HCT116 (cell line): ENCODE results near the gene SRGN. TPM values are rescaled to one million over a fixed set of nuclear protein-coding genes. Genes with fewer than 3 reads are reported as not detected.

Experiments
- ATAC-seq: fragments of 200-7000 bp; cut with Tn5 transposase; 2 replicates; pipeline ENCODE4 v1.9.1; 2020; ENCODE audit warnings: mild to moderate bottlenecking, moderate library complexity
- BruUV-seq: library from RNA; stranded (reverse); fragments of 400-500 nt; replicated peaks from 2 replicates; lab custom pipeline; 2021; lab: Mats Ljungman, UMichigan
- CTCF ChIA-PET: fragments of 300-600 bp; sonication (Branson Sonifier 250); formaldehyde crosslinking; loops from one replicate; lab custom pipeline; 2021; ENCODE audit warnings: antibody characterized with exemption; lab: Charles Lee
- POLR2A ChIA-PET: fragments of 300-600, 350-600 bp; sonication (Branson Sonifier 250); formaldehyde crosslinking; loops from one replicate; lab custom pipeline; 2021; ENCODE audit warnings: antibody characterized with exemption; lab: Charles Lee
- RAD21 ChIA-PET, 2 experiments: fragments of 300-600 bp; sonication (Branson Sonifier 250); formaldehyde crosslinking; loops; one replicate each; lab custom pipeline; 2023; ENCODE audit warnings: low total read pairs in 2 of 2; ENCODE audit not compliant: uncharacterized antibody in 2 of 2, unreplicated experiment in 2 of 2, low non-redundant PET in 1 of 2; lab: Charles Lee
- DNase-seq: peaks from one replicate; pipeline ENCODE4 v3.0.0-alpha.2; 2010; ENCODE audit warnings: low read depth, low spot score
- H2AFZ ChIP-seq: fragments of 200-600 bp; shearing (Covaris generic), sonication (generic); 2 replicates; pipeline ENCODE4 v1.6.1; 2017; ENCODE audit warnings: low read depth, mixed run types, mixed read lengths, antibody characterized with exemption, low read length; ENCODE audit not compliant: poor library complexity, severe bottlenecking
- H3K27ac ChIP-seq: 2 replicates; pipeline ENCODE4 v1.5.1; 2012; ENCODE audit warnings: low read depth, low read length
- H3K27me3 ChIP-seq: fragments of 200-600 bp; sonication (generic); 2 replicates; pipeline ENCODE4 v1.6.1; 2016; ENCODE audit warnings: mixed run types, low read length, mixed read lengths; ENCODE audit not compliant: insufficient read depth
- H3K36me3 ChIP-seq, 2 experiments: fragments of 200-500 bp in 1 of 2; fragments of 200-600 bp in 1 of 2; sonication (Bioruptor generic) in 1 of 2; sonication (generic) in 1 of 2; 2 replicates each; pipeline versions ENCODE4 v1.5.1 to v1.6.1; 2014 to 2016; ENCODE audit warnings: low read length in 2 of 2, inconsistent platforms in 1 of 2, mixed read lengths in 1 of 2, mixed run types in 1 of 2; ENCODE audit not compliant: insufficient read depth in 2 of 2, control insufficient read depth in 1 of 2
- H3K4me1 ChIP-seq, 2 experiments: fragments of 200-600 bp in 1 of 2; sonication (generic) in 1 of 2; 2 replicates each; pipeline versions ENCODE4 v1.5.1 to v1.6.1; 2012 to 2017; ENCODE audit warnings: low read length in 2 of 2, inconsistent platforms in 1 of 2, mild to moderate bottlenecking in 1 of 2, mixed read lengths in 1 of 2, mixed run types in 1 of 2, moderate library complexity in 1 of 2; ENCODE audit not compliant: insufficient read depth in 2 of 2, control insufficient read depth in 1 of 2
- H3K4me2 ChIP-seq: fragments of 200-600 bp; sonication (generic); 2 replicates; pipeline ENCODE4 v1.6.1; 2017; ENCODE audit warnings: mixed run types, low read length, mixed read lengths
- H3K4me3 ChIP-seq, 2 experiments: fragments of 200-600 bp in 1 of 2; sonication (generic) in 1 of 2; replicated peaks in 1 of 2; 2 replicates each; pipeline ENCODE4 v1.5.1; 2011 to 2016; ENCODE audit warnings: low read length in 2 of 2, control low read depth in 1 of 2, low read depth in 1 of 2, mild to moderate bottlenecking in 1 of 2, mixed read lengths in 1 of 2, mixed run types in 1 of 2
- H3K79me2 ChIP-seq: fragments of 200-600 bp; sonication (generic); 2 replicates; pipeline ENCODE4 v1.6.1; 2017; ENCODE audit warnings: mild to moderate bottlenecking, mixed run types, low read length, moderate library complexity, mixed read lengths; ENCODE audit not compliant: insufficient read depth
- H3K9ac ChIP-seq: fragments of 200-600 bp; sonication (generic); 2 replicates; pipeline ENCODE4 v1.6.1; 2016; ENCODE audit warnings: low read length, mixed read lengths
- H3K9me2 ChIP-seq: fragments of 200-600 bp; sonication (generic), shearing (Covaris generic); 2 replicates; pipeline ENCODE4 v1.6.1; 2017; ENCODE audit warnings: mixed run types, mild to moderate bottlenecking, moderate library complexity; ENCODE audit not compliant: insufficient read depth
- H3K9me3 ChIP-seq, 2 experiments: fragments of 200-500 bp in 1 of 2; fragments of 200-600 bp in 1 of 2; sonication (Bioruptor generic) in 1 of 2; sonication (generic) in 1 of 2; 2 replicates each; pipeline ENCODE4 v1.6.1; 2014 to 2017; ENCODE audit warnings: low read length in 2 of 2, mixed read lengths in 2 of 2, inconsistent platforms in 1 of 2, low read depth in 1 of 2, mild to moderate bottlenecking in 1 of 2, mixed run types in 1 of 2, moderate library complexity in 1 of 2; ENCODE audit not compliant: control insufficient read depth in 1 of 2, insufficient read depth in 1 of 2
- H4K20me1 ChIP-seq: fragments of 200-600 bp; sonication (generic), shearing (Covaris generic); 2 replicates; pipeline ENCODE4 v1.6.1; 2017; ENCODE audit warnings: mixed run types, mild to moderate bottlenecking, moderate library complexity; ENCODE audit not compliant: insufficient read depth
- CBX3 ChIP-seq: IDR thresholded peaks from 2 replicates; pipeline ENCODE4 v1.6.1; 2012; ENCODE audit warnings: low read depth
- CEBPB ChIP-seq: IDR thresholded peaks from 2 replicates; pipeline ENCODE4 v1.6.1; 2012; ENCODE audit warnings: low read depth
- EZH2 ChIP-seq: fragments of 200-600 bp; sonication (generic); IDR thresholded peaks from 2 replicates; pipeline ENCODE4 v1.6.1; 2017; ENCODE audit warnings: antibody characterized with exemption, mixed run types
- FOSL1 ChIP-seq: IDR thresholded peaks from 2 replicates; pipeline ENCODE4 v1.6.1; 2012; ENCODE audit warnings: low read depth
- JUND ChIP-seq: IDR thresholded peaks from 2 replicates; pipeline ENCODE4 v1.6.1; 2012
- POLR2A ChIP-seq: IDR thresholded peaks from 2 replicates; pipeline ENCODE4 v1.7.0; 2011; ENCODE audit warnings: borderline replicate concordance; ENCODE audit not compliant: insufficient read depth, insufficient read length; ENCODE audit errors: extremely low read depth
- POLR2AphosphoS5 ChIP-seq: IDR thresholded peaks from 2 replicates; pipeline ENCODE4 v1.6.1; 2011; ENCODE audit warnings: mild to moderate bottlenecking, low read depth, low read length, moderate library complexity
- SIN3A ChIP-seq: IDR thresholded peaks from 2 replicates; pipeline ENCODE4 v1.6.1; 2012; ENCODE audit warnings: low read depth
- SP1 ChIP-seq: IDR thresholded peaks from 2 replicates; pipeline ENCODE4 v1.6.1; 2012; ENCODE audit warnings: low read depth
- SRF ChIP-seq: IDR thresholded peaks from 2 replicates; pipeline ENCODE4 v1.6.1; 2012; ENCODE audit warnings: low read depth
- TCF7L2 ChIP-seq: IDR thresholded peaks from 2 replicates; pipeline ENCODE4 v1.7.0; 2011; ENCODE audit warnings: borderline replicate concordance, inconsistent platforms; ENCODE audit not compliant: insufficient read depth, insufficient read length; ENCODE audit errors: extremely low read depth
- ZFX ChIP-seq: fragments of 450-650 bp; IDR thresholded peaks from 2 replicates; pipeline ENCODE4 v1.6.1; 2017
- ZNF274 ChIP-seq: fragments of 200-500 bp; sonication (Bioruptor generic); IDR thresholded peaks from 2 replicates; pipeline ENCODE4 v1.6.1; 2014; ENCODE audit warnings: mild to moderate bottlenecking, low read depth, low read length, inconsistent platforms
- intact Hi-C: fragments of 100-400 bp; cut with micrococcal nuclease; formaldehyde crosslinking; loops from 2 replicates; pipeline ENCODE4 v1.10.0; 2022
- total RNA-seq: library from RNA; stranded (reverse); gene quantifications from one replicate; pipeline ENCODE4 v1.2.1, GENCODE V29; 2021; ENCODE audit not compliant: unreplicated experiment
- TF ChIP-seq, protein P1 (sequence below): IDR thresholded peaks from 2 replicates; pipeline ENCODE4 v1.6.1; 2011; ENCODE audit warnings: mild to moderate bottlenecking, low read length, moderate library complexity; ENCODE audit not compliant: insufficient replicate concordance; ENCODE audit errors: extremely low read depth
- TF ChIP-seq, protein P2 (sequence below), 3 experiments: fragments of 200-600 bp in 1 of 3; sonication (generic) in 1 of 3; IDR thresholded peaks in 2 of 3; conservative IDR thresholded peaks in 1 of 3; 2 replicates each; pipeline ENCODE4 v1.5.1; 2012 to 2017; ENCODE audit warnings: low read depth in 2 of 3, low read length in 2 of 3, antibody characterized with exemption in 1 of 3, borderline replicate concordance in 1 of 3, control low read depth in 1 of 3, mild to moderate bottlenecking in 1 of 3, mixed read lengths in 1 of 3, mixed run types in 1 of 3, moderate library complexity in 1 of 3; ENCODE audit not compliant: insufficient read depth in 1 of 3
- TF ChIP-seq, protein P3 (sequence below): IDR thresholded peaks from 2 replicates; pipeline ENCODE4 v1.6.1; 2012
- TF ChIP-seq, protein P4 (sequence below): IDR thresholded peaks from 2 replicates; pipeline ENCODE4 v1.6.1; 2012

Gene SRGN
- total RNA-seq, 1 experiment from 2014 or later: 1.8 TPM

DNA sequence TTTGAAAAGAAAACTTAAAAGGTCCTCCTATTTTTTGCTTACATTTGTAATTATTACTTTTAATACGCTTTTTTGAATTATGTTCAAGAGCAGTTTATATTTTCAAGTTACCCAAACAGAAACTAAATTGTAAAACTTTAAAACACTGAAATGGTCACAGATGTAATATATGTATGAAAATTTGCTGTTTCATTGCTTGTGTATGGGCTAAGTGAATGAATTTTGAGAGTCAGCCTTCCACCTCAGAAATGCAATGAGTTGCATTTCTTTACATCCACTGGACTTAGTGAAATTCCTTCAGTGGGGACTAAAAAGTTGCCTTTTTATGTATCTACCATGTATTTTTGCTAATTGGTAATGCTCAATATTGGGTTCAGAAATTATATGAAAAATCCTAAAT, 37.7 kb downstream of the SRGN start (continued):
- no peak for TF ChIP-seq CEBPB
- no peak for TF ChIP-seq POLR2A
- TF ChIP-seq, protein P1, sequence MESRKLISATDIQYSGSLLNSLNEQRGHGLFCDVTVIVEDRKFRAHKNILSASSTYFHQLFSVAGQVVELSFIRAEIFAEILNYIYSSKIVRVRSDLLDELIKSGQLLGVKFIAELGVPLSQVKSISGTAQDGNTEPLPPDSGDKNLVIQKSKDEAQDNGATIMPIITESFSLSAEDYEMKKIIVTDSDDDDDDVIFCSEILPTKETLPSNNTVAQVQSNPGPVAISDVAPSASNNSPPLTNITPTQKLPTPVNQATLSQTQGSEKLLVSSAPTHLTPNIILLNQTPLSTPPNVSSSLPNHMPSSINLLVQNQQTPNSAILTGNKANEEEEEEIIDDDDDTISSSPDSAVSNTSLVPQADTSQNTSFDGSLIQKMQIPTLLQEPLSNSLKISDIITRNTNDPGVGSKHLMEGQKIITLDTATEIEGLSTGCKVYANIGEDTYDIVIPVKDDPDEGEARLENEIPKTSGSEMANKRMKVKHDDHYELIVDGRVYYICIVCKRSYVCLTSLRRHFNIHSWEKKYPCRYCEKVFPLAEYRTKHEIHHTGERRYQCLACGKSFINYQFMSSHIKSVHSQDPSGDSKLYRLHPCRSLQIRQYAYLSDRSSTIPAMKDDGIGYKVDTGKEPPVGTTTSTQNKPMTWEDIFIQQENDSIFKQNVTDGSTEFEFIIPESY: no peak
- no peak for TF ChIP-seq ZFX
- TF ChIP-seq FOSL1: no peak
- no peak for TF ChIP-seq ZNF274
- no peak for TF ChIP-seq JUND
- TF ChIP-seq, protein P2, sequence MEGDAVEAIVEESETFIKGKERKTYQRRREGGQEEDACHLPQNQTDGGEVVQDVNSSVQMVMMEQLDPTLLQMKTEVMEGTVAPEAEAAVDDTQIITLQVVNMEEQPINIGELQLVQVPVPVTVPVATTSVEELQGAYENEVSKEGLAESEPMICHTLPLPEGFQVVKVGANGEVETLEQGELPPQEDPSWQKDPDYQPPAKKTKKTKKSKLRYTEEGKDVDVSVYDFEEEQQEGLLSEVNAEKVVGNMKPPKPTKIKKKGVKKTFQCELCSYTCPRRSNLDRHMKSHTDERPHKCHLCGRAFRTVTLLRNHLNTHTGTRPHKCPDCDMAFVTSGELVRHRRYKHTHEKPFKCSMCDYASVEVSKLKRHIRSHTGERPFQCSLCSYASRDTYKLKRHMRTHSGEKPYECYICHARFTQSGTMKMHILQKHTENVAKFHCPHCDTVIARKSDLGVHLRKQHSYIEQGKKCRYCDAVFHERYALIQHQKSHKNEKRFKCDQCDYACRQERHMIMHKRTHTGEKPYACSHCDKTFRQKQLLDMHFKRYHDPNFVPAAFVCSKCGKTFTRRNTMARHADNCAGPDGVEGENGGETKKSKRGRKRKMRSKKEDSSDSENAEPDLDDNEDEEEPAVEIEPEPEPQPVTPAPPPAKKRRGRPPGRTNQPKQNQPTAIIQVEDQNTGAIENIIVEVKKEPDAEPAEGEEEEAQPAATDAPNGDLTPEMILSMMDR (IDR thresholded peaks at IDR 0.05 in 2 of 3, conservative IDR thresholded peaks at IDR 0.05 in 1 of 3; ENCODE audit: borderline replicate concordance in 1 of 3, insufficient read depth in 1 of 3, low read depth in 2 of 3, low read length in 2 of 3): no peak
- no peak for TF ChIP-seq TCF7L2
- TF ChIP-seq CBX3: no peak

DNA sequence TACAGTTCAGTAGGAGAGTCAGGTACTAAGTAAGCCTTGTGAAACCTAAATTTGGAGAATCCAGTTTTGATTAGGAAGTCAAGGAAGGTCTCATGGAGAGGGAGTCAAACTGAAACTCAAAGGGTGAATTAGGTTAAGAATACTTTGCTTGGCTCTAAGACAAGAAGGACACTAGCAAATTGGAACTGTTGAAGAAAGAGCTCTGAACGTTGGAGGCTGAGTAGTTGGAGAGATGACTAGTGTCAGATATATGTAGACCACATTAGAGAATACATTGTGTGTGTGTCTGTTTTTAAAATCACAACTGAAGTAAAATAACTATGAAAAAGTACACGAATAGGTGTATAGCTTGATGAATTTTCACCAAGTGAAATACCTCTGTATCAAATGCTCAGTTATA, 42.3 kb downstream of the SRGN start:
- POLR2A ChIA-PET: no interaction called here
- no peak for ATAC-seq

More for the DNA sequence above, 42.3 kb downstream of the SRGN start:
- H3K9me3 ChIP-seq: no peaks in the 10 kb centered on the region
- CTCF ChIA-PET: no interaction called here
- intact Hi-C loops: no loop called here
- peaks cover 94% of the 10 kb centered on the region for H3K79me2 ChIP-seq
- no peak overlapping the region for H3K4me2 ChIP-seq
- RAD21 ChIA-PET: no interaction called here
- H3K9me2 ChIP-seq: no peaks in the 10 kb centered on the region
- no peak for DNase-seq
- peaks cover 0 to 10% of the 10 kb centered on the region in 2 experiments; a peak in 2 of 4 replicates for H3K36me3 ChIP-seq
- no peak overlapping the region for H3K27ac ChIP-seq
- H3K4me1 ChIP-seq: peaks cover 4 to 12% of the 10 kb centered on the region in 2 experiments; a peak in 3 of 4 replicates
- H3K4me3 ChIP-seq: no peak overlapping the region
- H3K9ac ChIP-seq: no peak overlapping the region
- no TSS peak for BruUV-seq
- 0 out of 2 replicates have a peak, but pooled peaks cover 8% of the 10 kb centered on the region for H4K20me1 ChIP-seq
- no peaks in the 10 kb centered on the region for H3K27me3 ChIP-seq
- H2AFZ ChIP-seq: no peak overlapping the region
- no peak for TF ChIP-seq JUND
- TF ChIP-seq FOSL1: no peak
- TF ChIP-seq, protein P1: no peak
- TF ChIP-seq EZH2: no peak
- no peak for TF ChIP-seq ZFX
- no peak for TF ChIP-seq SP1
- no peak for TF ChIP-seq POLR2AphosphoS5
- TF ChIP-seq SRF: no peak
- TF ChIP-seq, protein P3, sequence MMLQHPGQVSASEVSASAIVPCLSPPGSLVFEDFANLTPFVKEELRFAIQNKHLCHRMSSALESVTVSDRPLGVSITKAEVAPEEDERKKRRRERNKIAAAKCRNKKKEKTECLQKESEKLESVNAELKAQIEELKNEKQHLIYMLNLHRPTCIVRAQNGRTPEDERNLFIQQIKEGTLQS: no peak
- TF ChIP-seq SIN3A: no peak
- TF ChIP-seq ZNF274: no peak
- TF ChIP-seq TCF7L2: no peak
- TF ChIP-seq, protein P4, sequence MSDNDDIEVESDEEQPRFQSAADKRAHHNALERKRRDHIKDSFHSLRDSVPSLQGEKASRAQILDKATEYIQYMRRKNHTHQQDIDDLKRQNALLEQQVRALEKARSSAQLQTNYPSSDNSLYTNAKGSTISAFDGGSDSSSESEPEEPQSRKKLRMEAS: no peak
